ENCODE measurements around the gene NDUFA3.
"Not testable (repeated sequence)": the region's sequence is repeated elsewhere in the genome, so short reads cannot be mapped to it uniquely, and the experiment has no call there.

The NDUFA3 gene

GRCh38 chr19:54102421-54103169 is at the start of gene NDUFA3:
Gene NDUFA3, plus strand, starts transcription at chr19:54102855. Its CDS starts 24 bp downstream, at chr19:54102879.
- DNase-seq, result peak; percentile 99 to 100

- DNase-seq, result peak in 1 of 2 donors; percentile 28
Measured at GRCh38 chr19:54062643-54063042, 40.0 kb upstream of the NDUFA3 start.

- no peak for DNase-seq
Measured at GRCh38 chr19:54063350-54064116, 39.1 kb upstream of the NDUFA3 start, which contains the start of gene VSTM1. Gene VSTM1, minus strand, starts transcription at chr19:54063897. Its CDS starts 120 bp downstream, at chr19:54063777.

- no peak for DNase-seq
Measured at GRCh38 chr19:54069470-54069869, 33.2 kb upstream of the NDUFA3 start.

- no peak for DNase-seq
Measured at GRCh38 chr19:54073829-54074228, 28.8 kb upstream of the NDUFA3 start.

GRCh38 chr19:54074851-54075250 is 27.8 kb upstream of the NDUFA3 start:
- no peak for DNase-seq

- no peak for DNase-seq
Measured at GRCh38 chr19:54077334-54077733, 25.3 kb upstream of the NDUFA3 start.

GRCh38 chr19:54081032-54081431 is 21.6 kb upstream of the NDUFA3 start, which contains the start of gene TARM1:
Gene TARM1, minus strand, starts transcription at chr19:54081365. Its CDS starts 25 bp downstream, at chr19:54081340.
- no peak for DNase-seq

GRCh38 chr19:54084410-54084809 is 18.2 kb upstream of the NDUFA3 start:
- DNase-seq, result no peak

- peak in 1 of 2 donors; percentile 17 for DNase-seq
Measured at GRCh38 chr19:54094426-54095000, 8.1 kb upstream of the NDUFA3 start.

- no peak for DNase-seq
Measured at GRCh38 chr19:54095136-54095858, 7.4 kb upstream of the NDUFA3 start.

- DNase-seq, result peak; percentile 38 to 63
Measured at GRCh38 chr19:54095859-54096616, 6.6 kb upstream of the NDUFA3 start.

- DNase-seq, result peak in 1 of 2 donors; percentile 15
Measured at GRCh38 chr19:54096617-54097106, 6.0 kb upstream of the NDUFA3 start.

- DNase-seq, result no peak
Measured at GRCh38 chr19:54099190-54099902, 3.3 kb upstream of the NDUFA3 start.

GRCh38 chr19:54099903-54100255 is 2.8 kb upstream of the NDUFA3 start:
- DNase-seq, result not testable (repeated sequence)

- peak; percentile 14 to 55 for DNase-seq
Measured at GRCh38 chr19:54100561-54100960, 2.1 kb upstream of the NDUFA3 start, which contains the start of gene OSCAR. Gene OSCAR, minus strand, starts transcription at chr19:54100803. Its CDS starts 11 bp downstream, at chr19:54100792.

- no peak for DNase-seq
Measured at GRCh38 chr19:54104998-54105715, 2.5 kb downstream of the NDUFA3 start.

GRCh38 chr19:54105796-54106195 is 3.1 kb downstream of the NDUFA3 start:
- DNase-seq, result no peak

GRCh38 chr19:54106716-54107115 is 4.1 kb downstream of the NDUFA3 start:
- no peak for DNase-seq

- DNase-seq, result no peak
Measured at GRCh38 chr19:54107876-54108490, 5.3 kb downstream of the NDUFA3 start.
